ENCODE data around the gene MAP6.

MAP6 gene

GRCh38 chr11:75665990-75666389, 2.8 kb downstream of the MAP6 start:
- no peak for FAIRE-seq

DNA sequence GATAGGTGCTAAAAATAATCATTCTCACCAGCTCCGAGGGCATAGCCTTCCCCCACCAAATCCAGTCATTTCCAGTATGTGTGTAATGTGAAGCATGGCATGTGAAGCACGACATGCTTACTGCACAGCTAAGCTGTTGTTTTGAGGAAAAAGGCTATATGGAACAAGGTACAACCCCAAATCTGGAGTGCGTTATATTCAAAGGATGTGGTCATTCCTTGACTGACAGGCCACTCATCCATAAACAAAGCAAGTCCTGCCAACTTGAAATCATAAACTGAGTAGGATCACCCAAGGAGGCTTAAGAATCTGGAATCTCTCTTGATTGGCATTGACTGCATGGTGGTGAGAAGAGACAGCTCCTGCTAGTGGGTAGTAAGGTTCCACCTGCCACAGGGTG, 3.7 kb downstream of the MAP6 start:
- FAIRE-seq, result no peak

- FAIRE-seq, result no peak
These were observed 4.4 kb downstream of the MAP6 start for GRCh38 chr11:75664389-75664788.

GRCh38 chr11:75663808-75664207, 5.0 kb downstream of the MAP6 start:
- no peak for FAIRE-seq

GRCh38 chr11:75659836-75660235, 9.0 kb downstream of the MAP6 start:
- FAIRE-seq, result no peak

GRCh38 chr11:75656044-75656727, 12.7 kb downstream of the MAP6 start:
- no peak for FAIRE-seq

DNA sequence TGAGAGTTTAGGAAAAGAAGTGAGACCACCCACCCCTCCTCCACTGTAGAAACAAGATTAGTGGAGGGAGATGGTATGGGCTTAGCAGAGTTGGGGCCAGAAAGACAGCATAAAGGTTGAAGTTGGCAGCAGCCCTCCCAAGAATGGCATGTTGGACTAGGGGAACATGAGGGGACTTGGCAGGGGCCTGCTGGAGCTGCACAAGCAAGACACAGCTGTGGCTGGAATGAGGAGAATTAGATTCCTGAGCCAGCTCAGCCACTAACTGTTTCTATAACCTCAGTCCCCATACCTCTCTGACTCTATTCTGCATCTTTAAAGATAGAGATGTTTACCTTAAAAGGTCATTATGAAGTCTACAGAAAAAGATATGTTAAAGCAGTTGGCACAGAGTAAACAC, 13.2 kb downstream of the MAP6 start:
- FAIRE-seq, result no peak

- no peak for FAIRE-seq
These were observed 14.5 kb downstream of the MAP6 start for GRCh38 chr11:75654314-75654713.

GRCh38 chr11:75653532-75653931, 15.3 kb downstream of the MAP6 start:
- peak; percentile 90 for FAIRE-seq

GRCh38 chr11:75652936-75653335, 15.9 kb downstream of the MAP6 start:
- FAIRE-seq, result no peak

DNA sequence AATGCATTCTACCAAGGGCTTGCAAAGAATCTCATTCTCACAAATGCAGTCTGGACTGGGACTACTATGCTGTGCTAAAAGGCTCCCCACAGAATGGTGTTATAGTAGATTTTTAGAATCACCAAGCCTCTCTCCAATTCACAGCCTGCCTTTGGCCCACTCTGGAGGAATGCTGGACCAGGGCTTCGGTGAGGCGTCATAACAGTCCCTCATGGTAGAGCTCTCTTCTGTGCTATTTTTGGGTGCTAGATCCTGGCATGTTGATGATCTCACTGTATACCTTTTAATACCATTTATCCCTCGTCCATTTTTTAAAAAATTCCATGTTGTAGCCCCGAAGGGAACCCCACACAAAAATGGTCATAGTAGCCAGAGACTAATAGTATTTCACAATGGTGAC, 17.6 kb downstream of the MAP6 start:
- FAIRE-seq, result no peak

GRCh38 chr11:75650167-75650723, 18.6 kb downstream of the MAP6 start:
- no peak for FAIRE-seq

- no peak for FAIRE-seq
These were observed 23.9 kb downstream of the MAP6 start for GRCh38 chr11:75644946-75645345.

- FAIRE-seq, result no peak
These were observed 24.5 kb downstream of the MAP6 start for GRCh38 chr11:75644370-75644769.

GRCh38 chr11:75642402-75643113, 26.3 kb downstream of the MAP6 start:
- peak; percentile 61 for FAIRE-seq

GRCh38 chr11:75639762-75640181, 29.1 kb downstream of the MAP6 start:
- peak; percentile 96 for FAIRE-seq

GRCh38 chr11:75637998-75638397, 30.8 kb downstream of the MAP6 start:
- FAIRE-seq, result no peak

DNA sequence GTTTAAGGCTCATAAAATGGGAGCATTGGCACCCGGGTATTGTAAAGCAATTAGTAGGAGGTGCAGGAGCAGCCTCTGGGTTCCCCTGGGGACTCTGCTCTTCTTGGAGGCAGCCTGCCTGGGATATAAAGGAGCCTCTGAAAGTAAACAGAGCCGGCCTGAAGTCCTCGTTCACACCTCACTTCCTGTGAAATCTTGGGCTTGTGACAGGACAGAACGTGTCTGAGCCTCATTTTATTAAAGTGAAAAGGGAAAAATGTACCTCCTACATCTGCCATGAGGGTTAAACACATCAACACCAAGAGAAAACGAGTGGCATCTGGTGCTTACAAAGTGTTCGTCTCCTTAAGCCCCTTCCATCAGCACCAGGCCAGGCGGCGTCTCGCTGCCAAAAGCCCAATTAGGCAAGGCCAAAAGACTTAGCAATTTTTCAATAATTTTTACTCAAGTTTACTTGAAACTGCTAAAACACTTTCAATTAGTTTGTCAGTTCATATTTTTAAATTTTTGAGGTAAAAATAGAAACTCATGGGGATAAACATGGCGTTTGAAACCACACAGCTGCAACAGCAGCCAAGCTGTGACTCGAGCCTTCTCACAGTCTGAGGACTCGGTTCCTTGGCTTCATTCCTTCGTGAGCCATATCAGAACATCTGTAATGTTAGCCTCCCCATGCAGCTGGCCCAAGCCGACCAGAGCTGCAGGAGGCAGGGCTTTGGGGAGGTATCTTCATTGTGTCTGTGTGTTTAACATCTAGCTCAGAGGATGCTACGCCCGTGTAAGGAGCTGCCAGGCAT, 33.6 kb downstream of the MAP6 start:
- no peak for FAIRE-seq

DNA sequence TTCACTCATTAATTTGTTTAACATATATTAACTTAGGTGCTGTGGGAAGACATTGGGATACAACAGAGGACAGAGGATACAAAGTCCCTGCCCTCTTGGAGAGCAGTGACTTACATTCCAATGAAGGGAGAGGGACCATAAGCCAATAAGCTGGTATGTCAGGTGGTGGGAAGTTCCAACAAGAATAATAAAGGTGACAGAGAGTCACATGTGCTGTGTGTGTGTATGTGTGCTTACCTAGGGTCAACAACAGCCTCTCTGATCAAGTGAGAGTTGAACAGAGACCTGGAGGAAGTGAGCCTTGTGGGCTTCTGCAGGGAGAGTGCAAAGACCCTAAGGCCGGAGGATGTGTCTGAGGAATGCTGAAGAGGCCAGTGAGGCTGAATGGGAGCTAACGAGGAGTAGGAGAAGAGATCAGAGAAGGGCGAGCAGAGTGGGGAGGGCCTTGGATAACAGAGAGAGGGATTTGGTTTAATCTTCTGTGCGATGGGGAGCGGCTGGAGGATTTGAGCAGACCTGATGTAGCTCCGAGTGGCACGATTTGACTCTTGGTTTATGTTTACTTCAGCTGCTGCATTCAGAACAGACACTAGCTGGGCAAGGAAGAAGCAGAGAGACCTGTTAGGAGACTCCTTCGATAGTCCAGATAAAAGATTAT, 35.3 kb downstream of the MAP6 start:
- no peak for FAIRE-seq

- peak; percentile 96 for FAIRE-seq
These were observed 35.9 kb downstream of the MAP6 start for GRCh38 chr11:75632962-75633361.

DNA sequence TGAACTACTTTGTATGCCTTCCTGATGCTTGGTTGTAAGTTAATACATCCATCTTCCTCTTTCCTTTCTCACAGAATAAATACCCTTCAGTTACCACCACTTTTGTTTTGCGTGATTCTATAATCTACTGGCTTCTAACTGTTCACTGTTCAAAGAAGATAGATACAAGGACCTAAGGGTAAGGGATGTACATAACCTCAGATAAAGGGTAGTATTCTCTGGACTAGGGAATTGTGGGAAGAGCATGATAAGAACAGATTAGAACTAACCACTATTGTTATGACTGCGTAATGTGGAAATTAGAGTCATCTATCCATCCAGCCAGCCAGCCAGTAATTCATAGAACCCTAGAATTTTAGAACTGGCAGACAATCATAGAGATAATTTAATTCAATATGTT, 36.4 kb downstream of the MAP6 start:
- FAIRE-seq, result no peak

- no peak for FAIRE-seq
These were observed 37.6 kb downstream of the MAP6 start for GRCh38 chr11:75631086-75631730.
